Forelimb muscle (tissue), 1 donor: ENCODE results near the gene PPP3CA. TPM values are rescaled to one million over a fixed set of nuclear protein-coding genes. Genes with fewer than 3 reads are reported as not detected.

Source experiments
- DNase-seq: peaks from one replicate; pipeline ENCODE4 v3.0.0-alpha.2; 2013; ENCODE audit warnings: low read depth
- polyA plus RNA-seq: library from polyadenylated mRNA; unstranded; fragments of 120-200 nt; gene quantifications from one replicate; pipeline ENCODE4 v1.2.1, GENCODE V29; 2013; ENCODE audit not compliant: insufficient read length

The PPP3CA gene
- polyA plus RNA-seq, 1 donor, result 27.5 TPM

DNA sequence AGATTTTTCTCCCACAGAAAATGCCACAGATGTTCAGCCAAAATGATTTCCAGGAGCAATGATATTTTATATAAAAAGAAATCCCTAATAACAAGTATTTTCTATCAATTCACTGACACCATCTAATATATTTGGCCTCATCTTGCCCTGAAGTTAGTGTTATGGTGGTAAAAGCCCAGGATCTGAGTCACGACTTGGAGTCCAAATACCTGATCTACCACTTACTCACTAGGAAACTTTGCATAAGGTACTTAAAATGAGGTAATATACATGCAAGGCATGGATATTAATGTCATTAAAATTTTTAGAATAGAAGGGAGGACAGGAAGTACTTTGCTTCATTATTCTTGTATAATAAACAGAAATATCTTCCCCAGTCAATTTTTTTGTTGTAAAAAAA, 16.3 kb downstream of the PPP3CA start:
- no peak for DNase-seq

DNA sequence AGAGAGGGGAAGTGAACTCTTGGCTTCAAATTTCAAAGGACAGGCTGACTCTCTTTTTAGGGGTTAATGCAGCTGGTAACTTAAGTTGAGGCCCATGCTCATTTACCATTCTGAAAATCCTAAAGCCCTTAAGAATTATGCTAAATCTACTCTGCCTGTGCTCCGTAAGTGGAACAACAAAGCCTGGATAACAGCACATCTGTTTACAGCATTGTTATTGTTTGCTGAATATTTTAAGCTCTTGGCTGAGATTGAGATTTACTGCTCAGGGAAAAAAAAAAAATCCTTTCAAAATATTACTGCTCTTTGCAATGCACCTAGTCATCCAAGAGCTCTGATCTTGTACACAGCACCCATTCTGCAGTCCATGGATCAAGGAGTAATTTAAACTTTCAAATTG, 17.7 kb downstream of the PPP3CA start:
- DNase-seq, result no peak

DNA sequence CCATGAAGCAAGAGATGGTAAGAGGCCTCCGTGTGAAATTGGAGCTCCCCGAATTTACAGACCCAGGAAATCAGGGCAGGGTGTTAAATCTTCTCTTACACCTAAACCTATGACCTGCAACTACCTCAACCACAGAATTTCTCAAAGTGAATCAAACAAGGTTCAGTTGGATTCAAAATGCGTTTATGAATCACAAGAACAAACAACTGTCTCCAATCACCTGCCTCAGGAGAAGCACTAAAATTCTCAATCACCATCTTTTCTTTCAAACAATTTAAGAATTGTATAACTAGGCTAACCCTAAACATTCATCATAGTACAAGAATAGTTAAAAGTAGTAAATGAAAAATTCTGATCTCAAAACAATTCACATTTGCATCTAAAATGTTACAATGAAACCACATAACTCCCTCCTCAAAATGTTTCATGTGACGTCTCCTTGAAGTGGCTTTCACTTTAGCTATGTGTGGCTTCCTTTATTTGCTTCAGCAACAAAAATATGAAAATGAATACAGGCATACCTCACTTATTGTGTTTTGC, 19.2 kb downstream of the PPP3CA start:
- DNase-seq, result no peak

DNA sequence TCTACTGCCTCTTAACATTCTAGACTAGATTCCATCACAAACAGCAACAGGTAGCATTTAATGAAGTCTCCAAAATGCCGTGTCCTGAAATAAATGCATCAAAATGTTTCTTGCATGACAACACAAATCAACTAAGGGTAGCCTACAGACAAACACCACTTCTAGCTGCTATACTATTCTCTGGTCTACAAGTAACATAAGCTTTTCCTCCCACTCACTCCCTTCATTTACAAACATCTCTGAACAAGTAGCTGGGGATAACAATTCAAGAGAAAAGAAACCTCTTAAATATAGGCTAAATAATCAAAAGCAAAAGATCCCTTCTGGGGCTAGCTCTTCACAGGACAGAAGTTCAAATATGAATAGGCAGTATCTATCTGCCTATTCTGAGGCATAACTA, 20.8 kb downstream of the PPP3CA start:
- no peak for DNase-seq

DNA sequence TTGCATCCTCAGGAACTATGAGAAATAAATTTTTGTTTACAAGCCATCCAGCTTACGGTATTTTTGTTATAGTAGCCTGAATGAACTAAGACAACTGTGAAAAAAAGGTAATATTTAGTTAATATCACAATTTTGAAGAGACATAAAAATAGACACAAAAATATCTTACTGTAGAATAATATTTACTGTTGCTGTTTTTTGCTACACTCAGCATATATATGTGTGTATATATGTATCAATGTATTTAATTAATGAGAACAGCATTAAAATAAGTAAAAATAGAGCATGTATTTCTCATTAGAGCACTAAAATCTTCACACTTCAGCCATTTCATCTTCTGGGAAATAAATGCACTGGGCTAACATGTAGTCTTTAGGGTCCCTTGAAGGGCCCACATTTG, 24.6 kb downstream of the PPP3CA start:
- no peak for DNase-seq

DNA sequence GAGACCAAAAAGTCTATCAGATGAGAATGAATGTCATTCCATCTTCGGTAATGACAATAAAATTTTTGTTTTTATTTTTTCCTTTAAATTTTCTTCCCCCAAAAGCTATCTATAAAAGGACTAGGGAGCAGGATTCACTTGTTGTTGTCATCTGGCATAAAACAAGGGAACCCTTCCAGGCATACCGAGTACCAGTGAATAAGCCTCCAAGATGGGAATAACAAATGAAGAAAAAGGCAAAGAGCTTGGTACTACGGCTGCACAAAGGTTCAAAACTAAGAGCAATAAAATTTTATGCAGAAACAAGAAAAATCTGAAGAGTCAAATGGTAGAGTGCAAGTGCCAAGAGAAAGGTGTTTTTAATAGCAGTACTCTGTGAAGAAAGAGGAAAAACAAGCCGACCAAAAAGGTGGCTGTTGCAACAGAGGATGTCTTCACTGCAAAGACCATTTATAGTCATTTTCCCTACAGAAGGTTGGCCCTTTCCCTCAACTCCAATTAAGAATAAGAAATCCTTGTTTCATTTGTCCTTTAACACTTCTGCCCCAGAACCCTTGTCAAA, 25.8 kb downstream of the PPP3CA start:
- no peak for DNase-seq

DNA sequence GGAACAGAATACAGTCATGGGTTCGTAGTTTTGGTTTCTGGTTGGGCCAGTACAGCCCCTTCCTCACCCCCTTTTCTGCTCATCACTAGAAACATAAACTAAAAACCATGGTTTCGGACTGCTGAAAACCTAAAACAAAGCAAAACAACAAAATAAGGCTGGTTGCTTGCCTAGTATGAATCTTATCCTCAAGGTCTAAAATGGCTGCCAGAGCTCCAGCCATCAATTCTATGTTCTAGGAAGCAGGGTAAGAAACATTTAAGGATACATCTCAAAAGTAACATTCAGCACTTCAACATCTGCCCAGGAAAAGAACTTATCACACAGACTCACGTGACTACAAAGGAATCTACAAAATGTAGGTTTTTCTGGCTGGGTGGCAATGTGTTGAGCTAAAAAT, 31.5 kb downstream of the PPP3CA start:
- DNase-seq, result no peak

DNA sequence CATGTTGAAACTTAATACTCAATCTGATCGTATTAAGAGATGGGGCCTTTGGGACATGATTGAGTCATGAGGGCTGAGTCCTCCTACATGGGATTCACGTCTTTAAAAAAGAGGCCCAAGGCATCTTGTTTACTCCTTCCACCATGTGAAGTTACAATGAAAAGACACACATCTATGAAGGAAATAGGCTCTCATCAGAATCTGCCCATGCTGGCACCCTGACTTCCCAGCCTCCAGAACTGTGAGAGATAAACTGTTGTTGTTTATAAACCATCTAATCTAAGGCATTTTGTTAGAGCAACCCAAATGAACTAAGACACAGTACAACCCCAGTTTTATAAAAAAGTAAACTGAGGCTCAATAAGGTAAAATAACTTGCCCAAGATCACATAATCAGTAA, 32.3 kb downstream of the PPP3CA start:
- DNase-seq, result no peak

DNA sequence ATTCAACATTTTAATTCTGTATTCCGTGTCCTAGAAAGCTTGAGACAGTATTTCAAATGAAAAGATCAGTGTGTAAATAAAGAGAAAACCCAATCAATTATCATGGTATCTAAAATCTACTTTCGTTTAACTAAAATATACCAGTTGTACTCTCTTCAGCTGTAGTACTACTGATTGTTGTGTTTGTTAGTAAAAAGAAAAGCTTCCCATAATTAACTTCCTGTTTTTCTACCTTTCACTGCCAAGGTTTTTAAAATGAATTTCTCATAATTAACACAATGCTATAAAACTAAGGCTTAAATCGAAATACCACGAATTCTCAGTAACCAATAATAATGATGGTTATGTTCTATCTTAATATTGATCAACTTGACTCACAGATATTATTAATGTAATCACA, 37.4 kb downstream of the PPP3CA start:
- DNase-seq, result no peak

DNA sequence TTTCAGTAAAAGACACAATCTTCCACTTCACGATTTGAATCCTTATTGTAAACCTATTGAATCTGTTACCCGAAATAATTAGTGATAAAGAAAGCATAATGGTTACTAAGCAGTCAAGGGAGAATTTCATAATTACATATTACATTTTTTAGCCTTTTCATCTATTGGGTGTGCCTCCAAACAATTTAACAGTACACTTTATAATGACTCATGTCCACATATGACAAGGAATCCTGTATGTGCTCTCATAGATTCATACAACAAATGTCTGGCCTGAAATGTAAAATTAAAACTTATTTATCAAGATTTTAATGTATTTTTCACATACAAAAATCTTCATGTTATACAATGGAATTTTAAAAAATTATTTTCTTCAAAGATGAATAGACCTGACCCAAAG, 39.4 kb downstream of the PPP3CA start:
- no peak for DNase-seq

DNA sequence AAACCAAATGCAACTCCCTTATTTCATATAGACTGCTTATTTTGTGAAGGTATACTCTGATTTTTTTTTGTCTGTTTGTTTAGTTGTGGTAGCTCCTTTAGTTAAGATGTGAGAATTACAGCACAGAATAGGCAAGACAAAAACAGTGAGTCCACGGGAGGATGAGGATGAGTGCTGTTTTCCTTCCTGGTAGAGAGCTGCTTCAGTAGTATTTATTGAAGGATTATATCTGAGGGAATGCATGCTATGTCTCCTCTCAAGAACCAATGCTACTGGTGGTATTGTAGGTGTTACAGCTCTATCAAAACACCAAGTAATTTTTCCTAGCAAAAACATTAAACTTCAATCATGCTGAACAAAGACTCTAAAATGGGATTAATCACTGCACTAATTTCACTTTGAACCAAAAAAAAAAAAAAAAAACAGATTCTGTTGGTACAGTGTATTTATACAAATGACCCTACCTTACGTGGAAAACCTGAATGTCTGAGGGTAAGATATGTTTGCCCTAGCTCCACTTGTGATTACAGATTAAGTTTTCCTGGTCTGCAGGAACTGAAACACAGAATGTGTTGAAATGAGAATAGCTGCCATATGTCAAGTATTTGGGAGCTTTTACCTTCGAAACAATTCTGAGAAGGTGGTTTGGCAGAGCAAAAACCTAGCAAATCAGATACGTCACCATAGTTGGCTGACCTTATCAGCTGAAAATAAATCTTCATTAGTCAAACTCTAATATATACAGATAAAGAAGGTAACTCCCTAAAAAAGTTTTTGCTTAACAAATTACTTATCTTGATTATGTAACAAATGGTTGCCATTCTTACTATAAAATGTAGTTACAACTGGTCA, 40.3 kb downstream of the PPP3CA start:
- no peak for DNase-seq

DNA sequence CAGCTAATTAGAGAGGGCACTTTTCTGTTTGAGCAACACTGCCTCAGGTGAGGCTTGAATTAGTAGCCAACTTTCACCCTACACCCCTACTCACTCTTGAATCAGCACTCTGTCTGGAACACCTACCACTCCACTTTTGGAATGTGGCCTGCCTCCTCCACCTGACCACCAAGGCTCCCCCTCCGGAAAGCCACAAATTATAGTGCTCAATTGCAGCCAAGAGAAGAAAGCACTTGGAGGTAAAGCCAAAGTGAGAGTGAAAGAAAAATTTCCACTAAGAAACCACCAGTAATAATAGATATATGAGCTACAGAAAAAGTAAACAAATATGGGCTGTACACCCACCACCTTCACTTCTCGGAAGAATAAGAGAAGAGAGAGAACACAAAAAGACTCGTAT, 41.1 kb downstream of the PPP3CA start:
- DNase-seq, result no peak

DNA sequence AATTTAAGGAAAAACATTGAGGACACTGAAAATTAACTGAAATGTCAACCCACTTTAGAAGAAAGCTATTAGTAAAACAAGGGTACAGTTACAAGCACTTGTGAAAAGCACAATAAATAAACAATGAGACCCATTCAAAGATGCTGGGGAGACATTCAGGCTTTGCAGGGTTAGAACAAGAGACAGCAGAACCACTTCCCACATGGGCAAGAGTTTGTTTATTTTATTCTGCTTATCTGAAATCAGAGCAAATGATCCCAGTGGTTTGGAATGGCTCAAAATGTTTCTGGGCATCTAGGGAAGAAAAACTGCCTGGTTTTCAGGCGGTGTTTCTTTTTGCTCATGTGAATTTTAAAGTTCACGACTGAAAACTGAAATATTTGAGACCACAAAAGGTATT, 42.4 kb downstream of the PPP3CA start:
- DNase-seq, result no peak

DNA sequence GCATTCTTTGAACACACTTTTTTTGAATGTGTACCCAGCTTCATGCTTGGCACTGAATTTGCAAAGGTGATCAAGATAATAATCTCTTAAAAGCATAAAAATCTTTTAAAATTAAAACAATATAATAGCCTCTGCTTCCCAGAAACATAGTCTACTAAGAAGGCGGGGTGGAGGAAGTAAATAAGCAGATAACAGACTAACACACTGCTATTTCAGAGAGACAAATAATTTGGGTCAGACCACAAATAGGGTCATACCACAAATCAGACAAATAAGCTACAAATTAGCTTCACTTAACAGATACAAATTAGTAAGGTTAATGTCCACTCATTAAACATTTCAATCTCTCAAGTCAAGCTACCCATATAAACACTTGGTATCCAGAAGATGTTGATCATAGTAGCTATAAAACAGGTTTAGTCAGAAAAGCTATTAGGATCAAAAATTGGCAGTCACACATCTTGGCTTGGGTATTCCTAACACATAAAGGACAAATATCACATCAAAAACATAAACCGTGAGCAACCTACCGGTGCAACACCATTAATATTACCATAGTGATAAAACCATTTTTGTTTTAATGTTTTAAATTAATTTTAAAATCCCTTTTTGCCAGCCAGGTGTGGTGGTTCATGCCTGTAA, 47.3 kb downstream of the PPP3CA start:
- DNase-seq, result no peak

DNA sequence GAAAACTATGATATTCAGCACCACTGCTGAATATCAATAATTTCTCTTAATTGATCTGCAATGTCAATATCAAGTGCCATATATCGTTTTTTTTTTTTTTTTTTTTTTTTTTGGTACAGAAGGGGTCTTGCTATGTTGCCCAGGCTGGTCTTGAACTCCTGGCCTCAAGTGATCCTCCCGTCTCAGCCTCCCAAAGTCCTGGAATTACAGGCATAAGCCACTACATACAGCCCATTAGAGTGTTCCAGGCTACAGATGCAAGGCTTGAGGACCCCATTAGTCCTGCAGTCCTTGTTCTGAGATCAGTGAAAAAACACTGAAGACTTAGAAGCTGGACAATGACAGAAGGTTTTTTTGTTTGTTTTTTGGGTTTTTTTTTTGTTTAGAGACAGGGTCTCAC, 48.3 kb downstream of the PPP3CA start:
- no peak for DNase-seq

DNA sequence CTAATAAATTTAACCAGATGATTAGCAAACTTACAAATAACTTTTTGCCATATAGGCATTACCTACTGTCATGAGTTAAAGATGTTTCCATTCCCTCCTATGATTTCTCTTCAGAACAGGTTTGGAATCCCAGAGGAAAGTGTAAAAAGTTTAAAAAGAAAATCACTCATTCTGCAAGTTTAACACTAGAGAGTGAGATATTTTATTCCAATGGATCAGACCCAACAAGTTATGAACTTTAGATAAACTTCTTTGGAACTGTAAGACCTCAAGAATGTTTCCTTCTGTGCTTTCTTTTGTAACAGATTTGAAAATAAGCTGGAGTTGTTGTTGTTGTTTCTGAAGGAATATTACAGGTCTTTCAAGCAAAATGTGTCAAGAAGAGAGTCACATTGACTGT, 51.6 kb downstream of the PPP3CA start:
- no peak for DNase-seq

DNA sequence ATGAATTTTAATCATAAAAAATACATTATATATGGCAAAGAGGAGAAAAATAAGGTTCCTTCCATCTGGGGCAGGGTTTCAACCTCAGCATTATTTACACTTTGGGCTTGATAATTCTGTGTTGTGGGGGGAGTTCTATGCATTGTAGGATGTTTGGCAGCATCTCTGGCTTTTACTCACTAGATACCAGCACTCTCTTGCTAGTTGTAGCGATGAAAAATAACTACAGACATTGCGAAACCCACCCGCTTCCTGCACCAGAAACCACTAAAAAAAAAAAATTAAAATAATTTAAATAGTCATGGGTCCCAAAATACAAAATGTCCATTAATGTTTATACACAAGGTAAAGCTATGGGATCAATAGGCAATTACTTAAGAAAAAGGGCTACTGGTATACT, 52.7 kb downstream of the PPP3CA start:
- no peak for DNase-seq

DNA sequence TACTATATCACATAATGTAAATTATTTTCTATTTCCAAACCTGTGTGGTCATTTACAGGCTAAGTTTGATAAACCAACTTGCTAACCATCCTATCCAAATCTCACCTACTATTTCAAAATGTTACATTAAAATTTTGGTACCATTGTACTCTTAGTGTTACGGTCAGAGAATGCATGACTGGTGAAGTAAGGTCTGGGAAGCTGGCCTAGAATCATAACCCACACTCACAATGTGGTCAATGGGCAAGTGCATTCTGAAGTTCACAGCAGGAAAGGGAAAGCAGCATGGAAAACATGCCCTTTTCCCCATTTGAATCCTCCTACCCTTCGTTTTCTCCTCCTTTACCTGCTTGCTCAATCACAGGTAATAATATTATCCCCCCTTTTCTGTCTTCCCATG, 54.4 kb downstream of the PPP3CA start:
- no peak for DNase-seq

DNA sequence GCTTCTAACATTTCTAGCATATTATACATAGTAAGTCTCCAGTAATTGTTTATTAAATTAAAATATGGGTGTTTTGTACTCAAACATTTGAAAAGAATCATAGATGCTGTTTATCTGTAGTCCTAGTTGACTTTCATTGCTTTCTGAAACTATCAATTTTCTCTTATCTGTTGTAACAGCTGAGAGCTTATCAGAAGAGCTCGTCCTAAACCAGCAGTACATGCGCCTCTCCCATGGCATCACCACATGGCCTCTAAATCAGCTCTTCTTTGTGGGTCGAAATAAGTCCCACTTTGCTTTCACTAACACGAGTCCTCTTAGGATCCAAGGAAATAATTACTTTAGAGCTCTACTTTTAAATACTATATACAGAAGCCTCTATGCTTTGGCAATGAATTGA, 55.1 kb downstream of the PPP3CA start:
- DNase-seq, result no peak

DNA sequence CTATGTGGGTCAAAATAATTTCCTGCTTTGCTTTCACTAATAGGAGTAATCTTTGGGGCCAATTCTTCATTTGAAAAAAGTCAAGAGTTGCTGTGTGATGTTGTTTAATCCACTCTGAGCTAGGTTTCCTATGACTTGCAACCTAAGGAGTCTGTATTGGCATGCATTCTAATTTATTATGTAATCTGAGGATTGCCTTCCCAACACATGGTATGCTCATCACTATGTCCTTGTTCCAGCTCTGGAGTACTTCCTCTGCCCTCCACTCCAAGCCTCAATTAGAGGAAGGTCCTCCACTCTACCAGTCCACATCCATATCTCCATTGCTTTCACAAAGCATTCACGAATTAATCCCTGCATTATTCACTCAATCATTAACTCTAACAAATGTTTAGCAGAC, 56.1 kb downstream of the PPP3CA start:
- DNase-seq, result no peak

DNA sequence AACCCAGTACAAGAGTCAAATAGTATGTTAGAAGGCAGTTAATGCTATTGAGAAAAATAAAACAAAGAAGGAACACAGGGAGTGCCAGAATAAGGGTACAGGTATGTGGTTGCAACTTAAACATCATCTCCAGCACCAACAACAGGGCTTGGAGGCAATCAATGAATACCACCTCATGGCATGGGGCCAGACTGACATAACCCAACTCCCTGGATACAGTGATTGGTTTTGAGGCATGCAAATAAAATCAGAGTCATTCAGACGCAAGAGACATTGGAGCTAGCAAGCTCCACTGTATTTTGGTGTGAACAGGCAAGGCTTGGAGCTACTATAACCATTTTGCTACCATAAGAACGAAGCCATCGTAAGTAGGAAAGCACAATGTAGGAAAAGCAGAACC, 56.7 kb downstream of the PPP3CA start:
- DNase-seq, result no peak

DNA sequence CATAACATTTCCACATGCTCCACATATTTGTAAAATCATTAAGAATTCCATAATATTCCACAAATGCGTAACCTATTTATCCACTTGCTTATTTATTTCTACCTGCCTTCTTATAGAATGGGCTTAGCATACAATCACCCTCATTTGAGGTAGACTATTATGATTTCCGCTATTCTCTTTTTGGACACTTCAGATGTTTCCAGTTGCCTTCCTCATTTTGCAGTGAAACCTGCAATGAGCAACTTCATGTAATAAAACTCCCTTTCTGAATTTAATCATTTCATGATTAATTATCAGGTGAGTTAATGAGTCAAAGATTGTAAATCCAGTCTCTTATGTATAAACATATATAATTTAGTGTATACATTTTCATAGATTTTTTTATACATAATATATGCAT, 58.0 kb downstream of the PPP3CA start:
- DNase-seq, result no peak
